ENCODE results near the gene CELSR1.

DNA sequence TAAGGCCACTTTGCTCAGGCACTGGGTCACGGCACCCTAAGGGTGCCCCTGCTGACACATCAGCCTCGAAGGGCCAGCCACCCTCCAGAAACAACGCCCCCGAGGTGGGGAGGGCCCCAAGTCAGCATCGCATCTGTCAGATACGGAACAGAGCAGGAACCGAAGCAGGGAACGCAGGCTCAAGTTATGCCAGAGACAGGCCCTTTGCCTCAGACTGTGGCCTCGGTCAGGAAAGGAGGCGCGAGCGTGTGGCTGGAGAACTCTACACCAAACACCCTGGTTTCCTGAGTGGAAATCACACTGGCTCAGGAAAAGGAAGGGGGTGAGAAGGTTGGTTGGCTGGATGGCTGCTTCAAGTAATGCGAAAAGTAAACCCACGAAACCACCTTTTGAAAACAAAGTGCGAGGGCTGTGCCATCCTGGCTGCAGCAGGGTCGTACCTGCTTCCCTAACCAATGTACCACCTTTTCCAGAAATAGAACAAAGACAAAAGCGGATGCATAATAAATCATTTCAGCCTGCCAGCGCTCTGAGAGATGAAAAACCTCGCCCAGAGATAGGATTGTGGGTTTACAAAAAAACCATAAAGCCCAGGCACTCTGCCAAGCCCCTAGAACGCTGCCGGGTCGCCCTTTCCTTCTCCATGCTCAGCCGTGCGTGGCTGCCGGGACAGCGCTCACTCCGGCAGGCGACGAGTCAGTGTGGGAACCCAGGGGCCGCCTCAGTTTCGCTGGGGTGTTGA is 163.3 kb downstream of the CELSR1 start:
- TF ChIP-seq TAF1 (IDR thresholded peaks at IDR 0.05; ENCODE audit: borderline replicate concordance, low read depth, low read length) (no peak), POLR2AphosphoS5 (IDR thresholded peaks at IDR 0.05; ENCODE audit: low read depth, low read length) (no peak)

Measured in GM12892 (cell line).